RWPE2 (cell line): ENCODE data around the gene PEX11B.

Experiments used
- ATAC-seq: fragments of 200-7000 bp; cut with Tn5 transposase; 3 replicates; pipeline ENCODE4 v1.9.1; 2021; ENCODE audit warnings: low read depth
- DNase-seq: peaks from one replicate; pipeline ENCODE4 v3.0.0-alpha.2; 2020; ENCODE audit warnings: low spot score
- H3K27ac ChIP-seq: fragments of 450-650 bp; 2 replicates; pipeline ENCODE4 v1.5.1; 2017; ENCODE audit warnings: mild to moderate bottlenecking; ENCODE audit not compliant: poor library complexity, severe bottlenecking
- H3K27me3 ChIP-seq: fragments of 250-450 bp; sonication (Bioruptor Pico); 2 replicates; pipeline ENCODE4 v1.5.1; 2021; ENCODE audit warnings: mild to moderate bottlenecking, moderate library complexity; ENCODE audit not compliant: insufficient read depth, poor library complexity, severe bottlenecking
- H3K36me3 ChIP-seq: fragments of 250-450 bp; sonication (Bioruptor Pico); 2 replicates; pipeline ENCODE4 v1.5.1; 2020; ENCODE audit warnings: low read depth, mild to moderate bottlenecking, moderate library complexity
- H3K4me1 ChIP-seq: fragments of 250-450 bp; sonication (Bioruptor Pico); 2 replicates; pipeline ENCODE4 v1.5.1; 2021; ENCODE audit warnings: mild to moderate bottlenecking, moderate library complexity; ENCODE audit not compliant: insufficient read depth, poor library complexity, severe bottlenecking
- H3K4me3 ChIP-seq: fragments of 250-450 bp; sonication (Bioruptor Pico); 2 replicates; pipeline ENCODE4 v1.5.1; 2021; ENCODE audit warnings: mild to moderate bottlenecking, moderate library complexity; ENCODE audit not compliant: severe bottlenecking
- H3K9me3 ChIP-seq: fragments of 250-450 bp; sonication (Bioruptor Pico); 2 replicates; pipeline ENCODE4 v1.5.1; 2021; ENCODE audit warnings: mild to moderate bottlenecking, moderate library complexity; ENCODE audit not compliant: severe bottlenecking
- CTCF ChIP-seq: fragments of 450-650 bp; IDR thresholded peaks from one replicate; pipeline ENCODE4 v1.5.1; 2017; ENCODE audit warnings: mild to moderate bottlenecking, moderate library complexity; ENCODE audit not compliant: poor library complexity, severe bottlenecking

Gene PEX11B

GRCh38 chr1:145946477-145946986 lies 28.0 kb upstream of the PEX11B start:
- Histone ChIP-seq H3K4me3 (no peak overlapping the region), H3K27ac (no peak overlapping the region), H3K4me1 (no peaks in the 10 kb centered on the region), H3K36me3 (peaks cover 27% of the 10 kb centered on the region), H3K9me3 (no peaks in the 10 kb centered on the region), H3K27me3 (no peaks in the 10 kb centered on the region)
- no peak for ATAC-seq
- DNase-seq, result no peak
- TF ChIP-seq CTCF, result no peak

- ATAC-seq (no peak), DNase-seq (no peak)
- Histone ChIP-seq H3K27me3 (no peaks in the 10 kb centered on the region), H3K9me3 (no peaks in the 10 kb centered on the region), H3K4me3 (no peak overlapping the region), H3K36me3 (peaks cover 28% of the 10 kb centered on the region), H3K4me1 (no peaks in the 10 kb centered on the region), H3K27ac (no peak overlapping the region)
- no peak for TF ChIP-seq CTCF
These were observed 26.0 kb upstream of the PEX11B start for GRCh38 chr1:145944532-145944931.

DNA sequence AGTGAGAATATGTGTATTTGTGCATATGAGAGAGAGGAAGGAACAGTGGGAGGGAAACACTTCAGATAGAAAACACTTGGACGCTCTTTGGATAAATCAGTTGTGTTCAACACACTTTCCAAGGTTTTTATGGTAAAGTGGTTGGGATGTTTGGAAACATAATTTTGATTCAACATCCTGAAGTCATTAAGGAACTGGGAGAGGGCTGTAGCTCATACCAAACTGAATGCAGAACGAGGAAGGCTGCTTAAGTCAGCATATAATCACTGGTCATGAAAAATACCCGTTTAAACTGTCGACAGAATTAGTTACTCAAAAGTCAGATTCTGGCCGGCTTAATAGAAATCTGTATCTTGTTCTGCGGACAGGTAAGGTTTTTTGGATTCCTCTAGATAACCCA lies 24.4 kb upstream of the PEX11B start:
- no peaks in the 10 kb centered on the region for H3K4me1 ChIP-seq
- no peak for DNase-seq
- H3K4me3 ChIP-seq, result no peak overlapping the region
- H3K27ac ChIP-seq, result no peak overlapping the region
- no peak for TF ChIP-seq CTCF
- peaks cover 28% of the 10 kb centered on the region for H3K36me3 ChIP-seq
- no peaks in the 10 kb centered on the region for H3K9me3 ChIP-seq
- no peak for ATAC-seq
- no peaks in the 10 kb centered on the region for H3K27me3 ChIP-seq

DNA sequence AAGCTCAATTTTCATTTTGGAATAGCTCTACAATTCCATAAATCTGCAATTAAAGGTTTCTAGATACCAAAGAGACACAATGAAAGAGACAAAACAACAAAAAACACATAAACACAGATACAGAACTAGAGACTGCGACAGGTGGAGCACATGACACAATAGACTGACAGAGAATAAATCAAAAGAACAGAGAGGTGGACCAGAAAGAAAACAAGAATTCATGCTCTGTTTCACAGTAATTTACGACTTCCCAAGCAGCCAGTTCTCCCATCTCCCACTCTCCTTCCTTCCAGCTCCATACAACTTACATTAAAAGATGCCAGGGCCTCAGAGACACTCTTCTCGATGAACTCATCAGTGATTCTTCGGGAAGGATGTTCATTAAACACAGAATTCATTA lies 23.9 kb upstream of the PEX11B start:
- H3K27ac ChIP-seq, result no peak overlapping the region
- no peaks in the 10 kb centered on the region for H3K4me1 ChIP-seq
- H3K9me3 ChIP-seq, result no peaks in the 10 kb centered on the region
- peaks cover 28% of the 10 kb centered on the region for H3K36me3 ChIP-seq
- DNase-seq (no peak), ATAC-seq (no peak)
- no peaks in the 10 kb centered on the region for H3K27me3 ChIP-seq
- TF ChIP-seq CTCF, result no peak
- H3K4me3 ChIP-seq, result no peak overlapping the region

- no peaks in the 10 kb centered on the region for H3K4me1 ChIP-seq
- no peak for ATAC-seq
- no peaks in the 10 kb centered on the region for H3K27me3 ChIP-seq
- H3K27ac ChIP-seq, result no peak overlapping the region
- H3K36me3 ChIP-seq, result peaks cover 23% of the 10 kb centered on the region
- H3K4me3 ChIP-seq, result no peak overlapping the region
- no peak for TF ChIP-seq CTCF
- H3K9me3 ChIP-seq, result no peaks in the 10 kb centered on the region
- DNase-seq, result no peak
These were observed 18.9 kb upstream of the PEX11B start for GRCh38 chr1:145937436-145937835.
